GM23248 (cell line): ENCODE data around the gene HK3. TPM values are rescaled to one million over a fixed set of nuclear protein-coding genes. Genes with fewer than 3 reads are reported as not detected.

ENCODE experiments used
- DNase-seq: peaks from one replicate; pipeline ENCODE4 v3.0.0-alpha.2; 2015
- H2AFZ ChIP-seq: fragments of 200-600 bp; sonication (generic); 2 replicates; pipeline ENCODE4 v1.6.1; 2016; ENCODE audit warnings: antibody characterized with exemption
- H3F3A ChIP-seq: fragments of 200-600 bp; sonication (generic); 2 replicates; pipeline ENCODE4 v1.6.1; 2016; ENCODE audit warnings: mild to moderate bottlenecking, antibody characterized with exemption, mixed run types; ENCODE audit not compliant: insufficient read depth
- H3K27ac ChIP-seq: fragments of 200-600 bp; sonication (generic); 2 replicates; pipeline ENCODE4 v1.5.1; 2016; ENCODE audit warnings: mild to moderate bottlenecking
- H3K27me3 ChIP-seq: fragments of 200-600 bp; sonication (generic); replicated peaks from 2 replicates; pipeline ENCODE4 v1.6.1; 2016; ENCODE audit warnings: mild to moderate bottlenecking; ENCODE audit not compliant: insufficient read depth
- H3K36me3 ChIP-seq: fragments of 200-600 bp; sonication (generic); 2 replicates; pipeline ENCODE4 v1.6.1; 2016; ENCODE audit warnings: low read depth, mild to moderate bottlenecking
- H3K4me1 ChIP-seq: fragments of 200-600 bp; sonication (generic); 2 replicates; pipeline ENCODE4 v1.6.1; 2016; ENCODE audit warnings: mild to moderate bottlenecking; ENCODE audit not compliant: insufficient read depth
- H3K4me2 ChIP-seq: fragments of 200-600 bp; sonication (generic); one replicate; pipeline ENCODE4 v1.6.1; 2016; ENCODE audit warnings: mild to moderate bottlenecking; ENCODE audit not compliant: unreplicated experiment
- H3K4me3 ChIP-seq: fragments of 200-600 bp; sonication (generic); 2 replicates; pipeline ENCODE4 v1.5.1; 2016; ENCODE audit warnings: mild to moderate bottlenecking
- H3K79me2 ChIP-seq: fragments of 200-600 bp; sonication (generic); 2 replicates; pipeline ENCODE4 v1.6.1; 2016; ENCODE audit warnings: mild to moderate bottlenecking; ENCODE audit not compliant: insufficient read depth
- H3K9ac ChIP-seq: fragments of 200-600 bp; sonication (generic); 2 replicates; pipeline ENCODE4 v1.6.1; 2016; ENCODE audit warnings: mild to moderate bottlenecking
- H3K9me2 ChIP-seq: fragments of 200-600 bp; sonication (generic); 2 replicates; pipeline ENCODE4 v1.6.1; 2016; ENCODE audit warnings: mixed run types, mild to moderate bottlenecking, moderate library complexity; ENCODE audit not compliant: insufficient read depth
- H3K9me3 ChIP-seq: fragments of 200-600 bp; sonication (generic); one replicate; pipeline ENCODE4 v1.6.1; 2017; ENCODE audit warnings: low read depth
- H4K20me1 ChIP-seq: fragments of 200-600 bp; sonication (generic); 2 replicates; pipeline ENCODE4 v1.6.0; 2016; ENCODE audit not compliant: insufficient read depth
- EZH2 ChIP-seq: fragments of 200-600 bp; sonication (generic); IDR thresholded peaks from 2 replicates; pipeline ENCODE4 v1.6.1; 2018; ENCODE audit warnings: antibody characterized with exemption, mild to moderate bottlenecking; ENCODE audit not compliant: insufficient read depth, poor library complexity, severe bottlenecking
- EZH2phosphoT487 ChIP-seq: fragments of 200-600 bp; sonication (generic); IDR thresholded peaks from 2 replicates; pipeline ENCODE4 v1.6.1; 2018; ENCODE audit warnings: antibody characterized with exemption, moderate library complexity, mild to moderate bottlenecking, low read depth; ENCODE audit not compliant: insufficient read depth
- WGBS, 2 experiments: methylation state at CpG; one replicate each; pipeline ENCODE4 v1.1.6; 2015 to 2017; ENCODE audit warnings: low lambda C conversion rate in 2 of 2, low coverage in 1 of 2; ENCODE audit errors: missing lambda C conversion rate in 2 of 2; 5-methylcytosine and 5-hydroxymethylcytosine counted together
- in situ Hi-C: fragments of 300-500 bp; cut with MboI; formaldehyde crosslinking; loops from 2 replicates; pipeline ENCODE4 v1.15.0; 2020
- polyA plus RNA-seq: library from polyadenylated mRNA; unstranded; fragments of >200 nt; fragmentation: Nextera tagmentation; extraction: Ambion mirVana; gene quantifications from 2 replicates; pipeline ENCODE4 v1.2.1, GENCODE V29; 2016
- total RNA-seq: library from RNA; depleted of rRNA; stranded (reverse); fragments of >200 nt; shearing (Covaris generic); gene quantifications from 2 replicates; pipeline ENCODE4 v1.2.3, GENCODE V29; 2014

Gene HK3
- total and polyA plus RNA-seq, 2 experiments from 2014 or later: not detected

DNA sequence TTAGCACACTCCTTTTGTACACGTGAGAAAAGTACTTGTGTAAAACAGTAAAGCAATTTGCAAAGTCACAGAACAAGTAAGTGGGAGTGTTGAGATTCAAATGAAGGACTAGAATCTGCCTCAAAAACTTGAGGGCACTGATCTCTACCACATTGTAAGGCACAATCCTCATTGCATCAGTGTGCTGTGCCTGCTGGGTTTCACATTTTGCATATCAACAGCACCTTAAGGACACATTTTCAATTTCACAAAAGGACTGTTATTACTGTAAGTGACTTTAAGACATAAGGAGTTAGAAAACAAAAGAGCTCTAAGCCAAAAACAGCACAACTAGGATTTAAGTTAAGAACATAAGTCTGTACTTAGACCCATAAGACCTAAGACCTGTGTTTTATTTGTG, 44.7 kb upstream of the HK3 start:
- WGBS, 2 experiments: 44 to 58% methylated on average over 1 of the region's 1 CpG
- Histone ChIP-seq H3K4me3 (no peak overlapping the region), H3K27ac (no peak overlapping the region), H3K4me2 (no peak overlapping the region), H3K27me3 (no peaks in the 10 kb centered on the region), H3K4me1 (0 out of 2 replicates have a peak, but pooled peaks cover 5% of the 10 kb centered on the region), H2AFZ (no peak overlapping the region), H3K9me2 (no peaks in the 10 kb centered on the region), H4K20me1 (no peaks in the 10 kb centered on the region; the same call in 1 of the 2 replicates), H3K36me3 (peaks cover 38% of the 10 kb centered on the region), H3K9ac (no peak overlapping the region), H3K9me3 (no peaks in the 10 kb centered on the region), H3F3A (0 out of 2 replicates have a peak, but pooled peaks cover 6% of the 10 kb centered on the region), H3K79me2 (no peaks in the 10 kb centered on the region)
- TF ChIP-seq EZH2phosphoT487 (no peak), EZH2 (no peak)
- in situ Hi-C loops: no loop called here
- DNase-seq: no peak

DNA sequence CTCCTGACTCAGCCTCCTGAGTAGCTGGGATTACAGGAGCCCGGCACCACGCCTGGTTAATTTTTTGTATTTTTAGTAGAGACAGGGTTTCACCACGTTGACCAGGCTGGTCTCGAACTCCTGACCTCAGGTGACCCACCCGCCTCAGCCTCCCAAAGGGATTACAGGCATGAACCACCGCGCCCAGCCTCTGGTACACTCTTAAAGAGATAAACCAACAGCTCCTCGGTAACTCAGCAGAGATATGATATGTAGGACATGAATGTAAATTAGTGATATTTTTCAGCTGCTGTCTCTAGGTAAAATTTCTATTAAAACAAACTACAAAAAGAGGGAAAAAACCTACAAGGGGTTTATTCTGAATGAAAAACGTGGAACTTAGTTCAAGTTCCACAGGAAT, 42.8 kb upstream of the HK3 start:
- 82 to 89% methylated on average over 9 of the region's 9 CpGs for WGBS, 2 experiments
- no peak overlapping the region for H3K4me3 ChIP-seq
- H3K27ac ChIP-seq: no peak overlapping the region
- H3F3A ChIP-seq: 0 out of 2 replicates have a peak, but pooled peaks cover 6% of the 10 kb centered on the region
- no peak overlapping the region for H3K4me2 ChIP-seq
- no peak for TF ChIP-seq EZH2
- TF ChIP-seq EZH2phosphoT487: no peak
- no peaks in the 10 kb centered on the region for H3K27me3 ChIP-seq
- H3K4me1 ChIP-seq: no peaks in the 10 kb centered on the region
- no peaks in the 10 kb centered on the region for H3K79me2 ChIP-seq
- H3K9ac ChIP-seq: no peak overlapping the region
- H3K36me3 ChIP-seq: peaks cover 46% of the 10 kb centered on the region
- H4K20me1 ChIP-seq: no peaks in the 10 kb centered on the region; the same call in 1 of the 2 replicates
- H3K9me3 ChIP-seq: no peaks in the 10 kb centered on the region
- H3K9me2 ChIP-seq: no peaks in the 10 kb centered on the region
- in situ Hi-C loops: no loop called here
- H2AFZ ChIP-seq: no peak overlapping the region
- DNase-seq: no peak

DNA sequence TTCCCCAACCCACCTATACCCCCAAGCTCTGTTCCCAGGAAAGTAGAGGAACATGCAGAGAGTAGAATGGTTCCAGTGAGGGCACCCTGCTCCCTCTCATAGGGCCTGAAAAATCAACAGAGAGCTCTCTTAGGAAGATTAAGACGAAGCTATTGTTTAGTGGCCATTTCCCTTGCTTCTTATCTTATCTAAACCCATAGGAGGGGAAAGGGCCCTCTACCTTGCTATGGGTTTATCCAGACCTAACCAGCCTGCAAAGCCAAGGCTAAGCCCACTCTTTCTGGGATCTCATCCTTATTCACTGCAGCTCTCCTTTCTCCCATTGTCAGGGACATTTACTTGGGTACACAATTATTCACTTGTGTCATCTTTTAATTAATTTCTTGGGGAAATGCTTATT, 39.3 kb upstream of the HK3 start:
- no peak overlapping the region for H3K9ac ChIP-seq
- H3K4me2 ChIP-seq: no peak overlapping the region
- H3K4me1 ChIP-seq: no peaks in the 10 kb centered on the region
- WGBS, 2 experiments: 88 to 100% methylated on average over 1 of the region's 1 CpG
- H4K20me1 ChIP-seq: no peaks in the 10 kb centered on the region; the same call in 1 of the 2 replicates
- H3K27ac ChIP-seq: no peak overlapping the region
- peaks cover 25% of the 10 kb centered on the region for H3K36me3 ChIP-seq
- no peaks in the 10 kb centered on the region for H3K27me3 ChIP-seq
- no peaks in the 10 kb centered on the region for H3K9me2 ChIP-seq
- no peaks in the 10 kb centered on the region for H3K9me3 ChIP-seq
- in situ Hi-C loops: no loop called here
- H3K79me2 ChIP-seq: no peaks in the 10 kb centered on the region
- TF ChIP-seq EZH2phosphoT487: no peak
- no peak for TF ChIP-seq EZH2
- no peak overlapping the region for H2AFZ ChIP-seq
- H3K4me3 ChIP-seq: no peak overlapping the region
- no peak for DNase-seq
- 0 out of 2 replicates have a peak, but pooled peaks cover 3% of the 10 kb centered on the region for H3F3A ChIP-seq

- Histone ChIP-seq H3K36me3 (peaks cover 8% of the 10 kb centered on the region; the same call in 1 of the 2 replicates), H3K9me3 (no peaks in the 10 kb centered on the region)
- WGBS, 2 experiments: 31 to 33% methylated on average over 1 of the region's 1 CpG
Observed at GRCh38 chr5:176935017-176935416, 35.9 kb upstream of the HK3 start.

More at GRCh38 chr5:176935017-176935416, 35.9 kb upstream of the HK3 start:
- in situ Hi-C loops: no loop called here
- Histone ChIP-seq H3K4me3 (no peak overlapping the region), H3K27me3 (no peaks in the 10 kb centered on the region), H3K9ac (no peak overlapping the region), H3K9me2 (no peaks in the 10 kb centered on the region), H3K79me2 (no peaks in the 10 kb centered on the region), H2AFZ (no peak overlapping the region), H3F3A (no peaks in the 10 kb centered on the region), H3K4me2 (no peak overlapping the region), H3K27ac (no peak overlapping the region), H3K4me1 (no peaks in the 10 kb centered on the region), H4K20me1 (no peaks in the 10 kb centered on the region; the same call in 1 of the 2 replicates)
- DNase-seq: no peak
- TF ChIP-seq EZH2 (no peak), EZH2phosphoT487 (no peak)
